ENCODE results near the gene KLHL5. TPM values are rescaled to one million over a fixed set of nuclear protein-coding genes. Genes with fewer than 3 reads are reported as not detected.

KLHL5 gene
- total RNA-seq, 3 donors from 2014 or later (not counting 1 experiment from before 2014, with no cell fraction given), result 12.6 to 14.2 (median 13.7) TPM

GRCh38 chr4:39022241-39022640 is 39.8 kb upstream of the KLHL5 start:
- no peaks in the 10 kb centered on the region for H3K27me3 ChIP-seq (ENCODE audit: control insufficient read depth, insufficient read depth, low read length)
- intact Hi-C loops (cut with micrococcal nuclease), result no loop called here
- H3K27ac Mint-ChIP-seq, result no peak overlapping the region
- no peak overlapping the region for H3K4me3 Mint-ChIP-seq
- H3K36me3 Mint-ChIP-seq, result no peaks in the 10 kb centered on the region
- TF ChIP-seq CTCF (IDR thresholded peaks at IDR 0.05), result no peak
- 95% methylated on average over 2 of the region's 2 CpGs for WGBS (ENCODE audit: insufficient coverage)
- H3K36me3 ChIP-seq (ENCODE audit: control insufficient read depth, insufficient read depth, low read length), result peaks cover 2% of the 10 kb centered on the region
- H3K4me3 ChIP-seq (ENCODE audit: low read length), result no peak overlapping the region
- no peaks in the 10 kb centered on the region for H3K27me3 Mint-ChIP-seq (ENCODE audit: low read depth in 2 of 2)
- H3K4me1 Mint-ChIP-seq, result peaks cover 15 to 30% of the 10 kb centered on the region in 2 donors
- peaks cover 0 to 2% of the 10 kb centered on the region in 2 donors for H3K9me3 Mint-ChIP-seq
- peaks cover under 1% of the 10 kb centered on the region for H3K9me3 ChIP-seq (ENCODE audit: control insufficient read depth, insufficient read depth, low read length)
- peaks cover 5% of the 10 kb centered on the region for H3K4me1 ChIP-seq (ENCODE audit: control insufficient read depth, insufficient read depth, low read length)
- H3K27ac ChIP-seq (ENCODE audit: low read length), result no peak overlapping the region
- ATAC-seq (no peak), DNase-seq (no peak)

GRCh38 chr4:39023059-39023458 is 39.0 kb upstream of the KLHL5 start:
- TF ChIP-seq CTCF (IDR thresholded peaks at IDR 0.05), result no peak
- H3K4me3 ChIP-seq (ENCODE audit: low read length), result no peak overlapping the region
- H3K4me1 ChIP-seq (ENCODE audit: control insufficient read depth, insufficient read depth, low read length), result peaks cover 12% of the 10 kb centered on the region
- no peak overlapping the region for H3K27ac ChIP-seq (ENCODE audit: low read length)
- no peaks in the 10 kb centered on the region for H3K27me3 Mint-ChIP-seq (ENCODE audit: low read depth in 2 of 2)
- no peaks in the 10 kb centered on the region for H3K27me3 ChIP-seq (ENCODE audit: control insufficient read depth, insufficient read depth, low read length)
- intact Hi-C loops (cut with micrococcal nuclease), result no loop called here
- H3K4me3 Mint-ChIP-seq, result no peak overlapping the region
- no peaks in the 10 kb centered on the region for H3K9me3 ChIP-seq (ENCODE audit: control insufficient read depth, insufficient read depth, low read length)
- DNase-seq (no peak), ATAC-seq (no peak)
- no peak overlapping the region for H3K27ac Mint-ChIP-seq
- peaks cover 2% of the 10 kb centered on the region for H3K36me3 ChIP-seq (ENCODE audit: control insufficient read depth, insufficient read depth, low read length)
- peaks cover 0 to 2% of the 10 kb centered on the region in 2 donors for H3K9me3 Mint-ChIP-seq
- peaks cover 15 to 36% of the 10 kb centered on the region in 2 donors for H3K4me1 Mint-ChIP-seq
- 100% methylated on average over 1 of the region's 1 CpG for WGBS (ENCODE audit: insufficient coverage)
- H3K36me3 Mint-ChIP-seq, result no peaks in the 10 kb centered on the region

- WGBS (ENCODE audit: insufficient coverage), result 100% methylated on average over 1 of the region's 3 CpGs
- no peak for ATAC-seq
- Histone ChIP-seq H3K4me1 (ENCODE audit: control insufficient read depth, insufficient read depth, low read length) (peaks cover 13% of the 10 kb centered on the region), H3K27me3 (ENCODE audit: control insufficient read depth, insufficient read depth, low read length) (no peaks in the 10 kb centered on the region), H3K36me3 (ENCODE audit: control insufficient read depth, insufficient read depth, low read length) (peaks cover 2% of the 10 kb centered on the region), H3K27ac (ENCODE audit: low read length) (no peak overlapping the region), H3K4me3 (ENCODE audit: low read length) (no peak overlapping the region), H3K9me3 (ENCODE audit: control insufficient read depth, insufficient read depth, low read length) (no peaks in the 10 kb centered on the region)
- Mint-ChIP-seq H3K9me3 (peaks cover 0 to 2% of the 10 kb centered on the region in 2 donors), H3K4me3 (no peak overlapping the region), H3K36me3 (no peaks in the 10 kb centered on the region), H3K27me3 (ENCODE audit: low read depth in 2 of 2) (no peaks in the 10 kb centered on the region), H3K27ac (peak overlapping the region in 1 of 2 donors; percentile 65), H3K4me1 (peaks cover 19 to 40% of the 10 kb centered on the region in 2 donors)
- TF ChIP-seq CTCF (IDR thresholded peaks at IDR 0.05), result no peak
- intact Hi-C loops (cut with micrococcal nuclease), result no loop called here
- DNase-seq, result no peak
Observed at GRCh38 chr4:39024311-39024865, 37.6 kb upstream of the KLHL5 start.

- intact Hi-C loops (cut with micrococcal nuclease), result no loop called here
- ATAC-seq, result peak in 1 of 3 donors; percentile 43
- H3K9me3 Mint-ChIP-seq, result peaks cover 0 to 2% of the 10 kb centered on the region in 2 donors
Observed at GRCh38 chr4:39025552-39026085, 36.4 kb upstream of the KLHL5 start.

More at GRCh38 chr4:39025552-39026085, 36.4 kb upstream of the KLHL5 start:
- H3K4me1 ChIP-seq (ENCODE audit: control insufficient read depth, insufficient read depth, low read length), result peaks cover 17% of the 10 kb centered on the region
- H3K4me3 Mint-ChIP-seq, result no peak overlapping the region
- DNase-seq, result no peak
- no peaks in the 10 kb centered on the region for H3K27me3 ChIP-seq (ENCODE audit: control insufficient read depth, insufficient read depth, low read length)
- H3K27me3 Mint-ChIP-seq (ENCODE audit: low read depth in 2 of 2), result no peaks in the 10 kb centered on the region
- no peaks in the 10 kb centered on the region for H3K36me3 Mint-ChIP-seq
- H3K27ac ChIP-seq (ENCODE audit: low read length), result no peak overlapping the region
- no peak for TF ChIP-seq CTCF (IDR thresholded peaks at IDR 0.05)
- H3K27ac Mint-ChIP-seq, result peak overlapping the region; percentile 65 to 67
- H3K4me1 Mint-ChIP-seq, result peaks cover 28 to 49% of the 10 kb centered on the region in 2 donors
- H3K4me3 ChIP-seq (ENCODE audit: low read length), result no peak overlapping the region
- H3K9me3 ChIP-seq (ENCODE audit: control insufficient read depth, insufficient read depth, low read length), result no peaks in the 10 kb centered on the region
- 86% methylated on average over 2 of the region's 4 CpGs for WGBS (ENCODE audit: insufficient coverage)
- peaks cover 2% of the 10 kb centered on the region for H3K36me3 ChIP-seq (ENCODE audit: control insufficient read depth, insufficient read depth, low read length)
